NCI-H526 (cell line): Measurements from ENCODE around the gene FYN.
"Not testable (repeated sequence)": the region's sequence is repeated elsewhere in the genome, so short reads cannot be mapped to it uniquely, and the experiment has no call there.

ENCODE experiments used
- DNase-seq, 2 experiments: peaks; one replicate each; lab custom pipeline; 2025; lab: John Stamatoyannopoulos, UW

FYN gene

GRCh38 chr6:111660531-111660930 lies 212.7 kb downstream of the FYN start:
- DNase-seq = no peak

GRCh38 chr6:111658462-111659154 lies 214.6 kb downstream of the FYN start:
- DNase-seq = no peak

DNA sequence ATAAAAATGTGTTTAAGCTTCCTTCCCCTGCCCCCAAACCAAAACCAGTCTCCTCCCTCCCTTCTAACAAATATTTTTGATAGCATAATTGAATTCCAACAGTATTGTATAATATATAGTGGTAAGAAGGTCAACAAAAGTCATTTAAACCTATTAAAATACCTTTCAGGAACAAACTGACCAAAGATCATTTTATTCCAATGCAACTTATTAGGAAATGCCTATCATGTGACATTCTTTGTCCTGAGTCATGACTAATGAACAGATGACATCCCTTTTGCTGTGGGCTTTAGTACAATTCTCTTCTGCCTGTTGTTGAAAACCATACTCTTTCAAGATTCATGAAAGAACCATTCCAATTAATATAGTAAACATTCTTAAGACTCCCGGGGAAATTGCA lies 216.1 kb downstream of the FYN start:
- DNase-seq = no peak

DNA sequence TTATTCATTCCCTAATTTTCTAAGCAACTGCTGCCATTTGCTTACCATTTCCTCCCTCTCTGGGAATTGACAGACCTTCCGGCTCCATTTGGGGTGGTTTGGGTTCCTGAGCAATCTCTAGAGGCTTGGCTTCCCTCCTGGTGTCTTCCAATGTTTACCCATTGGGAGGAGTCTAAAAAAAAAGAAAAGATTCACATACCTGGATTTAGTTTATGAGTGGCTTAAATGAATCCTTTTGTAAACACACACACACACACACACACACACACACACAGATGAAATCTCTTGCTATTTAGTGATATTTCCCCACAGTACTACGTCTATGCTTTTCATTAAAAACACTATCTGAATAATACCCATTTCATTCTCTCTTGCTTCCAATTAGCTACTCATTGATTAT lies 219.3 kb downstream of the FYN start:
- no peak for DNase-seq

DNA sequence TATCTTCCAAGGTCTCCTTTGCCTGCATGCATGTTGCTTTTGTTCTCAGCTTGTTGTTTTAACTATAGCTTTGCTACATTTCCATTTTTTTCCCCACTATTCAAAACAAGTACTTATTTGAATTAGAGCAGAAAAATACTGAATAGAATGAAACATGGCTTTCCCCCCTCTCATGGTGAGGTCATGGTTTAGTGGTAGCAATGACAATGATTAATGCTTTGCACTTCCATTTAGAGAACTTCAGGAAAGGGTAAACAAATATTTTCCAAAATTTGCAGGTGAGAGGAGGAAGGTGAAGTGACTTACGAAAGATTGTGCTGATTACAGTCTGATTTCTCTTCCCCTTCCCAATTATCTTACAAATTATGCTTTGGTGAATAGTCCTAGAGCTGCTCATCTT lies 219.8 kb downstream of the FYN start:
- DNase-seq = peak in 1 of 2 experiments; percentile 16

DNA sequence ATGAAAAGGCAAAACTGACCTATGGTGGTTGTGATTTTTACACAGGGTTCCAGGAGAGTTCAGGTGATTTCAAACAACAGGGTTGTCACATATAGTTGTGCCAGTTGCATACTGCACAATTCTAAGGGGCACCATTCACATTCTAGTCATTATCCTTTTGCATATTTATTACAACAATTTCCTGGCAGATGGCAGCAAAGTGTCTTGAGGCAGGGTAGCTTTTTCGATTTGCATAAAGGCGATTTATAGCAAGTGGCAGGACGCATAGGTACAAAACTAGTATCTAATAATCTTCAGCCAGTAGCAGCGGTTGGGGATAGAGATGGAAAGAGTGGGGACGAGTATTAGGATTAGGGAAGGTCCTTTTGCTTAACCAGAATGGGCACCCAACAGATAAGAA lies 221.1 kb downstream of the FYN start:
- DNase-seq = peak; percentile 5 to 47

DNA sequence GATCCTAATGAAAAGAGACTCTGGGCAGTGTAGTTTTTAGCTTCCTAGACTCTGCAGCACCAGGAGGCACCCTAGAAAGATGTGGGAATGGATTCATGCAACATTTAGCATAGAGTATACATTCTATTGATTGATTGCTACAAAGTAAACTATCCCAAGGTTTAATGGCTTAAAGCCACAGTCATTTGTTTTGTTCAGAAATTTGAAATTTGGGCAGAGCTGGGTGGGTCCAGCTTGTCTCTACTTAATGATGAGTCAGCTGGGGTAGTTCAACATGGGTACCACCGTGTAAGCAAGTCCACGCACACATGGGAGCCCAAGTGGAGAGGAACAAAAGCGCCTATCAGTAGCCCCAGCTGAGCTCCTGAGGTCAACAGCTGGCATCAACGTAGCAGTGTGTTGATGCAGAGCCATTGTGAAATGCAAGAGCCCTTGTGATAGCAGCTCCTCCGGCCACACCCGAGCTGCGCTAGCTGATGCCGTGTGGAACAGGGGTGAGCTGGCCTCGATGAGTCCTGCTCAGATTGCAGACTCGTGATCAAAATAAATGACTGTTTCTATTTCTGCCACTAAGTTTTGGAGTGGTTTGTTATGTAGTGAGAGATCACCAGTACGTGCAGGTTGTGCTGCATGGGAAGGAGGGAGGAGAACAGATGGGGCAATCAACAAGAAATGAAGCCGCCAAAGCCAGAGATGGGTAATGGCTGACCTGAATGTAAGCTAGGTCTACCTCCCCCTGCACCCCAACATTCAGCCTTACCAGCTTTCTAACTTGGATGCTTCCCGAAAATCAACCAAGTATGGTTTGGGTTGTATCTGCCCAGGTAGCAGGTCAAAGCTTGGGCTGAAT lies 221.8 kb downstream of the FYN start:
- no peak for DNase-seq

- no peak for DNase-seq
Observed at GRCh38 chr6:111650049-111650448, 223.2 kb downstream of the FYN start.

- no peak for DNase-seq
Observed at GRCh38 chr6:111648100-111648499, 225.2 kb downstream of the FYN start.

- no peak for DNase-seq
Observed at GRCh38 chr6:111646942-111647341, 226.3 kb downstream of the FYN start.

DNA sequence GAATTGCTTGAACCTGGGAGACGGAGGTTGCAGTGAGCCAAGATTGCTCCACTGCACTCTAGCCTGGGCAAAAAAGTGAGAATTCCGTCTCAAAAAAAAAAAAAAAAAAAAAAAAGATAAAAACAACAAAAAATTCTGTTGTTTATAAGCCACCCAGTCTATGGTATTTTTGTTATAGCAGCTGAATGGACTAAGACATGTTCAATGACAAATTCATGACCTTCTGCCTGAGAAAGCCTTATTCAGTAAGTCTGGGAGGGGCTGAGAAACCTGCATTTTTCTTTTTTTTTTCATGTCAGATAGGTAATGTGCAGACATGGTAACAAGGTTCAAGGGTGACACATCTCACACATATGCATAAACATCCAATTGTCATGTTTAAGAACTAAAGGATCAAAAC lies 227.2 kb downstream of the FYN start:
- no peak for DNase-seq

GRCh38 chr6:111644893-111645430 lies 228.3 kb downstream of the FYN start:
- DNase-seq = no peak

DNA sequence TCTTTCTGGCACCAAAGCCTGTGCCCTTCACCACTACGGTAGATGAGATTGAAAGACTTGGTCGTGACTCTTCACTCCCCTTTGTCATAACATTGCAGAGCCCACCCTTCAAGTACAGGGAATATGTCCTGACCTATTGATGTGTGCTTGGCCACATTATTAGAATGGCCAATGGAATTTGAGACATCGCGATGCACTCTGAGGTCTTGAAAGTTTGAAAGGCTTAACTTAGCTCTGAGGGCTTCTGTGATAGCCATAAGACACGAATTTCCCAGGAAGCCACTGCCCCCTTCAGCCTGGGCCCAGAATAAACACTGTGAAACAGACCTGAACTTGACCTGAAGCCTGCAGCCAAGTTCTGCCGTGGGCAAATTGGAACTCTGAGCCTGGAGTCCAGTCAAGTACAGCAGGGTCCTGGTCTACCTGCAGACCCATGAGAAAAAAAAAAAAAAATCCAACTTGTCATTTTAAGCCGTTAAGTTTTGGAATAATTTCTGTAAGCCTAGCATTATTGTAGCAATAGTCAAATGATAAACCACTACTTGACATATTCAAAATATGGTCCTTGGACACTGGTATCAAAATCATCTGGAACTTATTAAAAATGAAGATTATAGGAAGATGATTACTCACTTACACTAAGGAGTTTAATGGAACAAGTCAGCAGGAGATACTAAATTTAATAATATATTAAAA lies 230.6 kb downstream of the FYN start:
- DNase-seq = peak; percentile 35 to 75

- no peak for DNase-seq
Observed at GRCh38 chr6:111639266-111639665, 234.0 kb downstream of the FYN start.

- DNase-seq = not testable (repeated sequence)
Observed at GRCh38 chr6:111634981-111635380, 238.3 kb downstream of the FYN start.

DNA sequence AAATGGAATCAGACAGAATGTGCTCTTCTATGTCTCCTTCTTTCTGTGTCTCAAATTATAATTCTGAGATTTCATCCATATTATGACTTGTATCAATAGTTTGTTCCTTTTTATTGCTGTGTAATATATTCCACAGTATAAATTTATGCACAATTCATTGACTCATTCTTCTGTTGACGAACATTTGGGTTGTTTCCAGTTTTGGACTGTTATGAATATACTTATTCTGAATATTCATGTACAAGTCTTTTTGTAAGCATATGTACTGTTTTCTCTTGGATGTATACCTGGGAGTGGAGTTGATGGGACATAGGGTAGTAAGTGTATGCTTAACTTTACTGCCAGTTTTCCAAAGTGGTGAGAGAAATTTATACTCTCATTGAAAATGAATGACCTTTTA lies 239.4 kb downstream of the FYN start:
- DNase-seq = no peak

DNA sequence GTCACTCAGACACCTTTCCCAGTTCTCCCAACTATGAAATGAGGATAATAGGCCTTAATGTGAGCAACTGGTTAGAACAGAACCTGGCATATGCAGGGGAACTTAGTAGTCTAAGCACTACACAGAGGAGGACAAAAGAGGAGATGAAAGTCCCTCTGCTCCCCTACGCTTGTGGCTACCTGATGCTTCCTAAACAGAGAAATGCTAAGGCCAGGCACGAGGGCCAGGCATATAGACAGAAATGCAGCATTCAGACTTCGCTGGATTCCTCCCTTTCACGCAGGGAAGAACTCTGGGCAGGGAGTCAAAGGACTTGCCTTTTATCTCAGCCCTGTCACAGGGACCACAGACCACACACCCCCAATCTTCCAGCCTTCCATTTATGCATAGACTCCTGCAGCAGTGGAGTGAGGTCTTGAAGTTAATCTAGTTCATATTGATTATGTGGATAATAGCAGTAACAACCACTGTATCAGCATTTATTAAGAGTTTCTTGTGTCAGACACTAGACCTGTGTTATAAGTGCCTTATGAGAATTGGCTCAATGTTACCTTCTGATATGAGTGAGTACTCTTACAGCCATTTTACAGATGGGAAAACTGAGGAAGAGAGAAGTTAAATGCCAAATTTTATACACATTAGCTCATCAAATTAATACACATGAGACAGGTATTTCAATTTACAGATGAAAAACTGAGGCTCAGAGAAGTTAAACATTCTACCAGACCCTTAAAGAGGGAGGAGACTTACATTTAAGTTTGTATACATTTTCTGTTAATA lies 240.6 kb downstream of the FYN start:
- no peak for DNase-seq

DNA sequence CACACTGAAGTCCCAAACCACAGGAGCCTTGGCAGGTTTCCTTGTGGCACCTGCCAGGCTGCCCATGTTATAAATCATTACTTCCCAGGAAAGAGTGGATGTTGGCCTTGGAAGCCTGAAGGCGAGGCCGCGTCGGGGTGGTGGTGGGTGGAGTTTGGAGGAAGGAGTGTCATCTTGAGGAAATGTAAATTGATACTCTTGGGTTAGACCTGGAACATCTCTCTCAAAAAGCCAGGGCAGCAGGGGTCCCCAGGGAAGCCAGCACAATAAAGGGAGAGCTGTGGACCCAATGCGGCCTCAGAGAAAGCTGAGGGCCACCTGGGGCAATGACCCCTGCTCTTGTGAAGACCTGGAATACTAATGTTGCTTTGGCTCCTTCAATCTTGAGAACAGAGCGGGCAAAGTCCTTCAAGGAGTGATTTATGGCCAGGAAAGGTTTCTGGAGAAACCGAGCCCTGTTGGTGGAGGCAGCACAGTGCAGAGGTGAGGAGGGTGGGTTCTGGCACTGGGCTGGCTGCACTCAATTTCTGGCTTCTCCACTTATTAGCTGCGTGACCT lies 241.3 kb downstream of the FYN start:
- no peak for DNase-seq

GRCh38 chr6:111631018-111631417 lies 242.2 kb downstream of the FYN start:
- DNase-seq = no peak

- no peak for DNase-seq
Observed at GRCh38 chr6:111628142-111628850, 245.0 kb downstream of the FYN start.

DNA sequence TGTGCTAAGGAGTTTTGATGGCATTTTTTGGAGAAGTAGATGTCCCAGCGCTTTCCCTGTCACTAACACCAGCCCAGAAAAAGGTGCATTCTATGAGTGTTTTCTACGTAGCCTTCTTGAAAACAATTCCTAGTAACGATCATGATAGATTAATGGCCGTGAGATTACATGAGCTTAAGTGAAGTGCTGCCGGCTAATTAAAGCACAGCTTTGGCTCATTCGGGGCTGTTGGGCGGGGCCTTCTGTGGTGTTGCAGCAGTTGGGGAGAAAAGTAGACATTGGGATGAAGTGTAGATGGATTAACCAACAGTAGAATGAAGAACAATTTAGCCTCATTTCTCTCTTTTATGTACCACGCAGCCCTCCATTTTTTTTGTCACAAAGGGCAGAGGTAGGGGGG lies 246.8 kb downstream of the FYN start:
- DNase-seq = no peak
